Small intestine (tissue), 7 donors: ENCODE results near the gene PDP2. TPM values are rescaled to one million over a fixed set of nuclear protein-coding genes. Genes with fewer than 3 reads are reported as not detected.

Source experiments
- DNase-seq, 2 donors: peaks; one replicate each; pipeline versions ENCODE4 v3.0.0 to v3.0.0-alpha.2; 2013
- FAIRE-seq: peaks from 2 replicates; lab custom pipeline; 2012; peaks lifted over from hg19 to GRCh38; lab: Jason Lieb, UNC
- H3K27ac ChIP-seq, 3 donors: one replicate each; pipeline ENCODE4 v1.5.1; 2013; ENCODE audit warnings: low read length in 2 of 3, mild to moderate bottlenecking in 2 of 3, control low read depth in 1 of 3, inconsistent platforms in 1 of 3, low read depth in 1 of 3, moderate library complexity in 1 of 3
- H3K27me3 ChIP-seq, 3 donors: one replicate each; pipeline ENCODE4 v1.6.1; 2013; ENCODE audit warnings: low read length in 3 of 3, inconsistent platforms in 1 of 3; ENCODE audit not compliant: control insufficient read depth in 3 of 3, insufficient read depth in 3 of 3
- H3K36me3 ChIP-seq, 3 donors: one replicate each; pipeline ENCODE4 v1.6.1; 2013; ENCODE audit warnings: low read length in 3 of 3, inconsistent platforms in 1 of 3, low read depth in 1 of 3, mild to moderate bottlenecking in 1 of 3, moderate library complexity in 1 of 3; ENCODE audit not compliant: control insufficient read depth in 3 of 3, insufficient read depth in 2 of 3
- H3K4me1 ChIP-seq, 3 donors: one replicate each; pipeline ENCODE4 v1.6.1; 2013; ENCODE audit warnings: low read length in 2 of 3, inconsistent platforms in 1 of 3, low read depth in 1 of 3, mild to moderate bottlenecking in 1 of 3, moderate library complexity in 1 of 3; ENCODE audit not compliant: control insufficient read depth in 3 of 3, insufficient read depth in 2 of 3
- H3K4me3 ChIP-seq, 3 donors: one replicate each; pipeline ENCODE4 v1.5.1; 2013; ENCODE audit warnings: low read length in 3 of 3, control low read depth in 1 of 3, inconsistent platforms in 1 of 3, low read depth in 1 of 3, mild to moderate bottlenecking in 1 of 3, moderate library complexity in 1 of 3
- H3K9me3 ChIP-seq, 2 donors: one replicate each; pipeline ENCODE4 v1.6.1; 2013; ENCODE audit warnings: low read depth in 1 of 2, low read length in 1 of 2; ENCODE audit not compliant: control insufficient read depth in 2 of 2, insufficient read depth in 1 of 2
- WGBS, 3 donors: extraction: QIAGEN DNeasy Blood & Tissue Kit; methylation state at CpG; one replicate each; pipeline ENCODE4 v1.1.7; 2013; 5-methylcytosine and 5-hydroxymethylcytosine counted together
- polyA plus RNA-seq, 4 donors: library from polyadenylated mRNA; stranded (reverse) in 3 of 4; unstranded in 1 of 4; fragments of 200-250 nt in 3 of 4; fragments of 120-200 nt in 1 of 4; gene quantifications; one replicate each; pipeline versions ENCODE4 v1.2.1 to v1.2.3, GENCODE V29; 2013
- donor health status: healthy with polysubstance abuse.
- donor health status: control.
- donor health status: control.
- donor health status: Bipolar disorder and iron deficiency.
- donor health status: healthy.

The PDP2 gene
- polyA plus RNA-seq, 4 donors = 1.6 to 11.2 (median 4.3) TPM

- no peak for FAIRE-seq
- no peak overlapping the region for H3K27ac ChIP-seq
- no peaks in the 10 kb centered on the region for H3K36me3 ChIP-seq
- H3K4me3 ChIP-seq = peak overlapping the region; percentile 29 to 58 (median 30)
- H3K27me3 ChIP-seq = peaks cover 0 to 31% (median 0%) of the 10 kb centered on the region in 3 donors
- peaks cover 0 to 21% (median 3%) of the 10 kb centered on the region in 3 donors for H3K4me1 ChIP-seq
- 5 to 10% (median 7%) methylated on average over 45 to 72 of the region's 72 CpGs for WGBS, 3 donors
- DNase-seq = peak; percentile 56 to 69
- H3K9me3 ChIP-seq = no peaks in the 10 kb centered on the region
These were observed 44.4 kb downstream of the PDP2 start for GRCh38 chr16:66924527-66925321.

- no peak for FAIRE-seq
- H3K36me3 ChIP-seq = peaks cover 0 to 4% (median 0%) of the 10 kb centered on the region in 3 donors
- no peaks in the 10 kb centered on the region for H3K9me3 ChIP-seq
- DNase-seq = no peak
- 8 to 13% (median 11%) methylated on average over 39 to 42 of the region's 42 CpGs for WGBS, 3 donors
- peak within 1 kb of the TSS; percentile 29 to 58 (median 30) for H3K4me3 ChIP-seq
- peaks cover 0 to 31% (median 0%) of the 10 kb centered on the region in 3 donors for H3K27me3 ChIP-seq
- H3K27ac ChIP-seq = no peak within 1 kb of the TSS
- H3K4me1 ChIP-seq = peaks cover 0 to 15% (median 3%) of the 10 kb centered on the region in 3 donors
These were observed 45.1 kb downstream of the PDP2 start, which contains the start of gene RRAD for GRCh38 chr16:66925322-66925840. Gene RRAD, minus strand, starts transcription at chr16:66925535. Its CDS starts 356 bp downstream, at chr16:66925179.

GRCh38 chr16:66926171-66926947 lies 46.0 kb downstream of the PDP2 start:
- no peak for DNase-seq
- no peak for FAIRE-seq
- H3K27ac ChIP-seq = peak overlapping the region in 1 of 3 donors; percentile 29
- H3K4me1 ChIP-seq = peaks cover 0 to 15% (median 3%) of the 10 kb centered on the region in 3 donors
- no peak overlapping the region for H3K4me3 ChIP-seq
- H3K36me3 ChIP-seq = peaks cover 0 to 7% (median 0%) of the 10 kb centered on the region in 3 donors
- WGBS, 3 donors = 73 to 80% (median 75%) methylated on average over 5 of the region's 5 CpGs
- no peaks in the 10 kb centered on the region for H3K9me3 ChIP-seq
- peaks cover 0 to 31% (median 0%) of the 10 kb centered on the region in 3 donors for H3K27me3 ChIP-seq

- Histone ChIP-seq H3K9me3 (no peaks in the 10 kb centered on the region), H3K4me3 (no peak overlapping the region), H3K27me3 (peaks cover 0 to 31% (median 0%) of the 10 kb centered on the region in 3 donors), H3K36me3 (peaks cover 0 to 8% (median 0%) of the 10 kb centered on the region in 3 donors), H3K4me1 (peaks cover 0 to 11% (median 3%) of the 10 kb centered on the region in 3 donors), H3K27ac (peak overlapping the region in 1 of 3 donors; percentile 29)
- DNase-seq = no peak
- 48 to 82% (median 59%) methylated on average over 3 of the region's 3 CpGs for WGBS, 3 donors
- FAIRE-seq = no peak
These were observed 46.7 kb downstream of the PDP2 start for GRCh38 chr16:66926961-66927436.

GRCh38 chr16:66927918-66928649 lies 47.8 kb downstream of the PDP2 start:
- 90 to 94% (median 90%) methylated on average over 8 of the region's 8 CpGs for WGBS, 3 donors
- H3K9me3 ChIP-seq = no peaks in the 10 kb centered on the region
- H3K4me3 ChIP-seq = no peak overlapping the region
- DNase-seq = no peak
- H3K27me3 ChIP-seq = peaks cover 0 to 31% (median 0%) of the 10 kb centered on the region in 3 donors
- H3K4me1 ChIP-seq = peaks cover under 1 to 22% (median 3%) of the 10 kb centered on the region in 3 donors
- no peak overlapping the region for H3K27ac ChIP-seq
- peaks cover 0 to 17% (median 0%) of the 10 kb centered on the region in 3 donors for H3K36me3 ChIP-seq
- FAIRE-seq = no peak

- DNase-seq (peak; percentile 61 to 71), FAIRE-seq (no peak)
- WGBS, 3 donors = 66 to 74% (median 73%) methylated on average over 9 to 10 of the region's 10 CpGs
- Histone ChIP-seq H3K4me1 (peaks cover 2 to 28% (median 3%) of the 10 kb centered on the region in 3 donors), H3K4me3 (no peak overlapping the region), H3K36me3 (peaks cover 0 to 20% (median 0%) of the 10 kb centered on the region in 3 donors), H3K27ac (no peak overlapping the region), H3K9me3 (no peaks in the 10 kb centered on the region), H3K27me3 (peaks cover 0 to 26% (median 0%) of the 10 kb centered on the region in 3 donors)
These were observed 48.5 kb downstream of the PDP2 start for GRCh38 chr16:66928702-66929388.

- Histone ChIP-seq H3K27me3 (peaks cover 0 to 13% (median 0%) of the 10 kb centered on the region in 3 donors), H3K4me3 (no peak overlapping the region), H3K9me3 (no peaks in the 10 kb centered on the region), H3K27ac (no peak overlapping the region), H3K4me1 (peaks cover 0 to 24% (median 2%) of the 10 kb centered on the region in 3 donors), H3K36me3 (peaks cover 0 to 20% (median 0%) of the 10 kb centered on the region in 3 donors)
- DNase-seq (peak; percentile 43 to 85), FAIRE-seq (no peak)
- WGBS, 3 donors = 30 to 60% (median 40%) methylated on average over 4 of the region's 4 CpGs
These were observed 49.9 kb downstream of the PDP2 start for GRCh38 chr16:66930189-66930588.
